HepG2 (cell line): Measurements from ENCODE around the gene MEF2A. TPM values are rescaled to one million over a fixed set of nuclear protein-coding genes. Genes with fewer than 3 reads are reported as not detected.

ENCODE experiments used
- ATAC-seq: fragments of 200-7000 bp; cut with Tn5 transposase; 3 replicates; pipeline ENCODE4 v1.9.1; 2020; ENCODE audit warnings: mild to moderate bottlenecking, moderate library complexity
- BruUV-seq: library from RNA; stranded (reverse); fragments of 400-500 nt; replicated peaks from 2 replicates; lab custom pipeline; 2021; lab: Mats Ljungman, UMichigan
- CTCF ChIA-PET: fragments of 300-600 bp; formaldehyde crosslinking; extraction: SDS; loops from one replicate; lab custom pipeline; 2021; ENCODE audit warnings: low total read pairs, inconsistent platforms, low intra/inter-chr PET ratio; lab: Yijun Ruan, JAX
- POLR2A ChIA-PET: fragments of 350-600 bp; sonication (Branson Sonifier 250); formaldehyde crosslinking; loops from one replicate; lab custom pipeline; 2020; ENCODE audit warnings: antibody characterized with exemption, inconsistent platforms; lab: Yijun Ruan, JAX
- DNase-seq: peaks from one replicate; pipeline ENCODE4 v3.0.0-alpha.2; 2015; ENCODE audit warnings: low spot score
- FAIRE-seq: peaks from 3 replicates; lab custom pipeline; 2011; peaks lifted over from hg19 to GRCh38; lab: Jason Lieb, UNC
- H2AFZ ChIP-seq: one replicate; pipeline ENCODE4 v1.6.1; 2011; ENCODE audit warnings: low read length, inconsistent platforms
- H3K27ac ChIP-seq: fragments of 300-600 bp; 3 replicates; pipeline ENCODE4 v1.8.0; 2011; ENCODE audit warnings: mixed run types, mild to moderate bottlenecking, mixed read lengths, low read length, inconsistent platforms; ENCODE audit not compliant: insufficient read depth; ENCODE audit errors: extremely low read length
- H3K27me3 ChIP-seq, 2 experiments: fragments of 200-600 bp in 1 of 2; 2 replicates in 1 of 2; 3 replicates in 1 of 2; pipeline versions ENCODE4 v1.6.0 to v1.8.0; 2011; ENCODE audit warnings: low read length in 2 of 2, mild to moderate bottlenecking in 2 of 2, moderate library complexity in 2 of 2, inconsistent platforms in 1 of 2; ENCODE audit not compliant: insufficient read depth in 2 of 2, control insufficient read depth in 1 of 2
- H3K36me3 ChIP-seq, 2 experiments: fragments of 200-600 bp in 1 of 2; replicated peaks in 1 of 2; 2 replicates in 1 of 2; 3 replicates in 1 of 2; pipeline versions ENCODE4 v1.5.1 to v1.8.0; 2011; ENCODE audit warnings: low read length in 2 of 2, inconsistent platforms in 1 of 2; ENCODE audit not compliant: insufficient read depth in 2 of 2, control insufficient read depth in 1 of 2
- H3K4me1 ChIP-seq: 2 replicates; pipeline ENCODE4 v1.5.1; 2012; ENCODE audit warnings: low read length, inconsistent platforms; ENCODE audit not compliant: insufficient read depth
- H3K4me2 ChIP-seq: 2 replicates; pipeline ENCODE4 v1.6.0; 2011; ENCODE audit warnings: low read depth, low read length, inconsistent platforms
- H3K4me3 ChIP-seq, 3 experiments: fragments of 200-600 bp in 1 of 3; sonication (generic), shearing (Covaris generic) in 1 of 3; replicated peaks in 1 of 3; 2 replicates each; pipeline ENCODE4 v1.5.1; 2011 to 2016; ENCODE audit warnings: low read length in 3 of 3, inconsistent platforms in 2 of 3, low read depth in 2 of 3, mild to moderate bottlenecking in 2 of 3, control low read depth in 1 of 3, mixed read lengths in 1 of 3; ENCODE audit not compliant: insufficient read depth in 1 of 3
- H3K79me2 ChIP-seq: one replicate; pipeline ENCODE4 v1.6.1; 2011; ENCODE audit warnings: low read length, inconsistent platforms; ENCODE audit not compliant: insufficient read depth
- H3K9ac ChIP-seq: 2 replicates; pipeline ENCODE4 v1.6.0; 2011; ENCODE audit warnings: mild to moderate bottlenecking, low read depth, low read length, inconsistent platforms; ENCODE audit not compliant: insufficient read depth
- H3K9me3 ChIP-seq: 2 replicates; pipeline ENCODE4 v1.5.1; 2012; ENCODE audit warnings: mild to moderate bottlenecking, low read length
- H4K20me1 ChIP-seq: 2 replicates; pipeline ENCODE4 v1.6.0; 2011; ENCODE audit warnings: inconsistent platforms, mild to moderate bottlenecking, low read length, moderate library complexity; ENCODE audit not compliant: insufficient read depth
- ARNT ChIP-seq: fragments of 450-650 bp; IDR thresholded peaks from 2 replicates; pipeline ENCODE4 v1.6.1; 2017
- HMGXB3 ChIP-seq: sonication (generic); formaldehyde crosslinking; IDR thresholded peaks from 2 replicates; pipeline ENCODE4 v1.4.0; 2020; ENCODE audit warnings: missing genetic modification reagents, borderline replicate concordance
- SIX4 ChIP-seq: sonication (generic); formaldehyde crosslinking; IDR thresholded peaks from 2 replicates; pipeline ENCODE4 v1.4.0; 2020; ENCODE audit warnings: missing genetic modification reagents
- YEATS4 ChIP-seq: sonication (generic); formaldehyde crosslinking; IDR thresholded peaks from 2 replicates; pipeline ENCODE4 v1.4.0; 2020; ENCODE audit warnings: missing genetic modification reagents, borderline replicate concordance
- ZBED4 ChIP-seq: sonication (generic); formaldehyde crosslinking; IDR thresholded peaks from 2 replicates; pipeline ENCODE4 v1.4.0; 2020; ENCODE audit warnings: missing genetic modification reagents, borderline replicate concordance
- ZFP82 ChIP-seq: sonication (generic); formaldehyde crosslinking; IDR thresholded peaks from 2 replicates; pipeline ENCODE4 v1.5.1; 2020; ENCODE audit warnings: mild to moderate bottlenecking, missing genetic modification reagents, borderline replicate concordance
- ZNF3 ChIP-seq: IDR thresholded peaks from 2 replicates; pipeline ENCODE4 v1.7.0; 2017; ENCODE audit warnings: inconsistent platforms
- ZNF354B ChIP-seq: sonication (generic); formaldehyde crosslinking; IDR thresholded peaks from 2 replicates; pipeline ENCODE4 v1.8.0; 2022; ENCODE audit warnings: mild to moderate bottlenecking, missing genetic modification reagents
- ZNF788 ChIP-seq: sonication (generic); formaldehyde crosslinking; IDR thresholded peaks from 2 replicates; pipeline ENCODE4 v1.5.0; 2020; ENCODE audit warnings: mild to moderate bottlenecking, missing genetic modification reagents, borderline replicate concordance
- WGBS: methylation state at CpG from one replicate; pipeline ENCODE4 v1.1.6; 2017; ENCODE audit warnings: low lambda C conversion rate; 5-methylcytosine and 5-hydroxymethylcytosine counted together
- in situ Hi-C: cut with HindIII; loops from 2 replicates; pipeline ENCODE4 v1.10.0; 2017; ENCODE audit warnings: low pct_unique_long_range_greater_than_20kb; ENCODE audit not compliant: extremely low pct_ligation_motif_present
- intact Hi-C: fragments of 100-400 bp; cut with micrococcal nuclease; formaldehyde crosslinking; loops from one replicate; pipeline ENCODE4 v1.10.0; 2022; ENCODE audit not compliant: unreplicated experiment
- polyA plus RNA-seq, 8 experiments: library from polyadenylated mRNA; depleted of rRNA in 3 of 8; stranded (reverse) in 7 of 8; unstranded in 1 of 8; fragments of >200 nt; fragmentation: Illumina TruSeq in 4 of 8; extraction: Trizol in 4 of 8; gene quantifications; 2 replicates each; pipeline versions ENCODE4 v1.2.1 to v1.2.3, GENCODE V29; 2011 to 2016; ENCODE audit warnings: low read depth in 4 of 8, missing spikeins in 1 of 8, mixed read lengths in 1 of 8; ENCODE audit not compliant: insufficient read depth in 1 of 8
- total RNA-seq, 5 experiments: library from RNA; depleted of rRNA; stranded (reverse); fragments of >200 nt; fragmentation: Illumina TruSeq; extraction: Trizol; gene quantifications; 2 replicates each; pipeline ENCODE4 v1.2.3, GENCODE V29; 2016; ENCODE audit warnings: low read depth in 1 of 5
- TF ChIP-seq, protein P1 (sequence below): sonication (generic); formaldehyde crosslinking; IDR thresholded peaks from 2 replicates; pipeline ENCODE4 v1.4.0; 2020; ENCODE audit warnings: mild to moderate bottlenecking, missing genetic modification reagents

MEF2A gene
- total and polyA plus RNA-seq, 2 of the 13 experiments (the other 11 are each of a cell fraction or from before 2014, with no cell fraction given), result 15.2 to 24.4 TPM

- in situ Hi-C loops, result loop anchor here (25.0 kb wide), 1 partner anchor 297 kb away; no protein-coding TSS in a partner anchor
- no peak overlapping the region for H3K9ac ChIP-seq
- 94% methylated on average over 16 of the region's 16 CpGs for WGBS
- TF ChIP-seq YEATS4 (CRISPR knock-in tag) (no peak), SIX4 (CRISPR knock-in tag) (no peak), ZNF354B (CRISPR knock-in tag) (no peak), ARNT (no peak), ZFP82 (CRISPR knock-in tag) (no peak), ZBED4 (no peak), ZNF3 (CRISPR knock-in tag) (no peak), ZNF788 (CRISPR knock-in tag) (no peak), HMGXB3 (CRISPR knock-in tag) (no peak)
- TF ChIP-seq, protein P1, sequence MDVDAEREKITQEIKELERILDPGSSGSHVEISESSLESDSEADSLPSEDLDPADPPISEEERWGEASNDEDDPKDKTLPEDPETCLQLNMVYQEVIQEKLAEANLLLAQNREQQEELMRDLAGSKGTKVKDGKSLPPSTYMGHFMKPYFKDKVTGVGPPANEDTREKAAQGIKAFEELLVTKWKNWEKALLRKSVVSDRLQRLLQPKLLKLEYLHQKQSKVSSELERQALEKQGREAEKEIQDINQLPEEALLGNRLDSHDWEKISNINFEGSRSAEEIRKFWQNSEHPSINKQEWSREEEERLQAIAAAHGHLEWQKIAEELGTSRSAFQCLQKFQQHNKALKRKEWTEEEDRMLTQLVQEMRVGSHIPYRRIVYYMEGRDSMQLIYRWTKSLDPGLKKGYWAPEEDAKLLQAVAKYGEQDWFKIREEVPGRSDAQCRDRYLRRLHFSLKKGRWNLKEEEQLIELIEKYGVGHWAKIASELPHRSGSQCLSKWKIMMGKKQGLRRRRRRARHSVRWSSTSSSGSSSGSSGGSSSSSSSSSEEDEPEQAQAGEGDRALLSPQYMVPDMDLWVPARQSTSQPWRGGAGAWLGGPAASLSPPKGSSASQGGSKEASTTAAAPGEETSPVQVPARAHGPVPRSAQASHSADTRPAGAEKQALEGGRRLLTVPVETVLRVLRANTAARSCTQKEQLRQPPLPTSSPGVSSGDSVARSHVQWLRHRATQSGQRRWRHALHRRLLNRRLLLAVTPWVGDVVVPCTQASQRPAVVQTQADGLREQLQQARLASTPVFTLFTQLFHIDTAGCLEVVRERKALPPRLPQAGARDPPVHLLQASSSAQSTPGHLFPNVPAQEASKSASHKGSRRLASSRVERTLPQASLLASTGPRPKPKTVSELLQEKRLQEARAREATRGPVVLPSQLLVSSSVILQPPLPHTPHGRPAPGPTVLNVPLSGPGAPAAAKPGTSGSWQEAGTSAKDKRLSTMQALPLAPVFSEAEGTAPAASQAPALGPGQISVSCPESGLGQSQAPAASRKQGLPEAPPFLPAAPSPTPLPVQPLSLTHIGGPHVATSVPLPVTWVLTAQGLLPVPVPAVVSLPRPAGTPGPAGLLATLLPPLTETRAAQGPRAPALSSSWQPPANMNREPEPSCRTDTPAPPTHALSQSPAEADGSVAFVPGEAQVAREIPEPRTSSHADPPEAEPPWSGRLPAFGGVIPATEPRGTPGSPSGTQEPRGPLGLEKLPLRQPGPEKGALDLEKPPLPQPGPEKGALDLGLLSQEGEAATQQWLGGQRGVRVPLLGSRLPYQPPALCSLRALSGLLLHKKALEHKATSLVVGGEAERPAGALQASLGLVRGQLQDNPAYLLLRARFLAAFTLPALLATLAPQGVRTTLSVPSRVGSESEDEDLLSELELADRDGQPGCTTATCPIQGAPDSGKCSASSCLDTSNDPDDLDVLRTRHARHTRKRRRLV (CRISPR knock-in tag), result no peak
Measured at GRCh38 chr15:99709243-99709986, 143.6 kb downstream of the MEF2A start.

More at GRCh38 chr15:99709243-99709986, 143.6 kb downstream of the MEF2A start:
- no peak for FAIRE-seq
- Histone ChIP-seq H4K20me1 (no peaks in the 10 kb centered on the region), H3K4me1 (no peaks in the 10 kb centered on the region), H3K27me3 (no peaks in the 10 kb centered on the region), H3K4me2 (no peak overlapping the region), H3K79me2 (no peaks in the 10 kb centered on the region), H2AFZ (no peak overlapping the region), H3K36me3 (peaks cover 10 to 34% of the 10 kb centered on the region in 2 experiments), H3K27ac (no peak overlapping the region), H3K9me3 (no peaks in the 10 kb centered on the region), H3K4me3 (no peak overlapping the region)
- BruUV-seq, result no TSS peak
- no peak for DNase-seq
- intact Hi-C loops, result no loop called here
- no peak for ATAC-seq
- ChIA-PET CTCF (no interaction called here), POLR2A (no interaction called here)
